Skeletal muscle satellite cell (primary cell): ENCODE measurements around the gene DLX4. TPM values are rescaled to one million over a fixed set of nuclear protein-coding genes. Genes with fewer than 3 reads are reported as not detected.

Experiments used
- small RNA-seq: library from RNA; depleted of rRNA; stranded (forward); fragments of <200 nt; gene quantifications from one replicate; pipeline ENCODE3, GENCODE V24; 2012

Gene DLX4

Small RNA genes lying within 50 kb of the gene (small RNA-seq; reads per million reads assigned to genes)
- not detected for gene RNU6-1313P
